GM12878 (cell line): ENCODE measurements around the gene SLC39A2. TPM values are rescaled to one million over a fixed set of nuclear protein-coding genes. Genes with fewer than 3 reads are reported as not detected.

Experiments used
- ATAC-seq: fragments of 200-7000 bp; cut with Tn5 transposase; 3 replicates; pipeline ENCODE4 v1.9.1; 2020; ENCODE audit warnings: mild to moderate bottlenecking, moderate library complexity
- BruUV-seq: library from RNA; stranded (reverse); fragments of 400-500 nt; replicated peaks from 2 replicates; lab custom pipeline; 2021; lab: Mats Ljungman, UMichigan
- CTCF ChIA-PET: fragments of 300-600 bp; sonication (Branson Sonifier 250); formaldehyde crosslinking; extraction: SDS; loops from one replicate; lab custom pipeline; 2021; ENCODE audit warnings: inconsistent platforms; lab: Yijun Ruan, JAX
- POLR2A ChIA-PET: fragments of 350-600 bp; formaldehyde crosslinking; extraction: SDS; loops from one replicate; lab custom pipeline; 2021; ENCODE audit warnings: inconsistent platforms; lab: Charles Lee
- RAD21 ChIA-PET: fragments of 300-600 bp; sonication (Branson Sonifier 250); formaldehyde crosslinking; loops from one replicate; lab custom pipeline; 2023; ENCODE audit warnings: antibody characterized with exemption; ENCODE audit not compliant: unreplicated experiment; lab: Charles Lee
- SMC1A ChIA-PET: fragments of 300-600 bp; sonication (Branson Sonifier 250); formaldehyde crosslinking; loops from one replicate; lab custom pipeline; 2023; ENCODE audit not compliant: unreplicated experiment, uncharacterized antibody; lab: Charles Lee
- DNase-seq: peaks from one replicate; pipeline ENCODE4 v3.0.0-alpha.2; 2011; ENCODE audit warnings: low read depth, low spot score
- FAIRE-seq: peaks from 3 replicates; lab custom pipeline; 2011; peaks lifted over from hg19 to GRCh38; lab: Jason Lieb, UNC
- H2AFZ ChIP-seq: 2 replicates; pipeline ENCODE4 v1.6.0; 2011; ENCODE audit warnings: low read depth, low read length, control low read depth; ENCODE audit not compliant: control insufficient read depth
- H3K27ac ChIP-seq: 2 replicates; pipeline ENCODE4 v1.5.1; 2011; ENCODE audit warnings: control low read depth; ENCODE audit not compliant: control insufficient read depth, insufficient read depth
- H3K27me3 ChIP-seq, 2 experiments: replicated peaks in 1 of 2; 2 replicates each; pipeline versions ENCODE4 v1.6.0 to v1.6.1; 2011; ENCODE audit warnings: low read length in 1 of 2; ENCODE audit not compliant: control insufficient read depth in 2 of 2, insufficient read depth in 2 of 2
- H3K36me3 ChIP-seq, 2 experiments: 2 replicates each; pipeline ENCODE4 v1.5.1; 2011; ENCODE audit warnings: low read length in 1 of 2; ENCODE audit not compliant: control insufficient read depth in 2 of 2, insufficient read depth in 2 of 2
- H3K4me1 ChIP-seq: 2 replicates; pipeline ENCODE4 v1.6.1; 2011; ENCODE audit warnings: mild to moderate bottlenecking, low read length, moderate library complexity, mixed read lengths; ENCODE audit not compliant: control insufficient read depth, insufficient read depth
- H3K4me2 ChIP-seq: 2 replicates; pipeline ENCODE4 v1.6.0; 2011; ENCODE audit warnings: control low read depth; ENCODE audit not compliant: control insufficient read depth, insufficient read depth
- H3K4me3 ChIP-seq: fragments of 200-600 bp; sonication (generic); 2 replicates; pipeline ENCODE4 v1.5.1; 2016
- H3K79me2 ChIP-seq: 2 replicates; pipeline ENCODE4 v1.6.0; 2011; ENCODE audit warnings: low read length; ENCODE audit not compliant: control insufficient read depth, insufficient read depth
- H3K9ac ChIP-seq: 2 replicates; pipeline ENCODE4 v1.8.0; 2011; ENCODE audit warnings: low read length, control low read depth, mixed read lengths; ENCODE audit not compliant: control insufficient read depth, insufficient read depth
- H3K9me3 ChIP-seq: replicated peaks from 3 replicates; pipeline ENCODE4 v1.5.1; 2011; ENCODE audit warnings: mild to moderate bottlenecking, low read length; ENCODE audit not compliant: control insufficient read depth, insufficient read depth
- H4K20me1 ChIP-seq: 2 replicates; pipeline ENCODE4 v1.6.0; 2011; ENCODE audit not compliant: control insufficient read depth, insufficient read depth
- ATF2 ChIP-seq: IDR thresholded peaks from 2 replicates; pipeline ENCODE4 v1.6.1; 2012; ENCODE audit warnings: low read length, inconsistent platforms
- ATF3 ChIP-seq: IDR thresholded peaks from 2 replicates; pipeline ENCODE4 v1.6.1; 2011; ENCODE audit warnings: low read depth, mild to moderate bottlenecking, low read length, moderate library complexity, borderline replicate concordance; ENCODE audit errors: extremely low read depth
- CEBPB ChIP-seq, 2 experiments: fragments of 150-350 bp in 1 of 2; IDR thresholded peaks; 2 replicates each; pipeline ENCODE4 v1.6.1; 2012 to 2014; ENCODE audit warnings: low read depth in 2 of 2, low read length in 2 of 2, borderline replicate concordance in 1 of 2, inconsistent platforms in 1 of 2
- JUND ChIP-seq: IDR thresholded peaks from 2 replicates; pipeline ENCODE4 v1.6.1; 2012; ENCODE audit warnings: low read depth, mild to moderate bottlenecking, low read length, improper control_type of control experiment, moderate library complexity
- SPI1 ChIP-seq: IDR thresholded peaks from 2 replicates; pipeline ENCODE4 v1.6.1; 2011; ENCODE audit warnings: low read depth, mild to moderate bottlenecking, low read length, moderate library complexity, borderline replicate concordance; ENCODE audit not compliant: insufficient read depth
- STAT1 ChIP-seq: fragments of 450-650 bp; conservative IDR thresholded peaks from 2 replicates; pipeline ENCODE4 v1.6.1; 2014; ENCODE audit warnings: antibody characterized with exemption, mild to moderate bottlenecking
- ZNF24 ChIP-seq: fragments of 450-650 bp; IDR thresholded peaks from 2 replicates; pipeline ENCODE4 v1.6.1; 2017; ENCODE audit warnings: antibody characterized with exemption, mild to moderate bottlenecking
- WGBS: methylation state at CpG from one replicate; pipeline ENCODE4 v1.1.6; 2016; ENCODE audit warnings: low lambda C conversion rate; ENCODE audit not compliant: insufficient replicate concordance, insufficient coverage; ENCODE audit errors: missing lambda C conversion rate; 5-methylcytosine and 5-hydroxymethylcytosine counted together
- in situ Hi-C: fragments of 300-500 bp; cut with MboI; formaldehyde crosslinking; loops from 9 replicates; pipeline ENCODE4 v1.14.3; 2018; ENCODE audit warnings: mixed read lengths
- intact Hi-C: fragments of 100-400 bp; cut with micrococcal nuclease; formaldehyde crosslinking; loops from one replicate; pipeline ENCODE4 v1.14.2; 2022; ENCODE audit not compliant: unreplicated experiment
- polyA plus RNA-seq, 11 experiments: library from polyadenylated mRNA; depleted of rRNA in 4 of 11; unstranded in 6 of 11; stranded (reverse) in 5 of 11; fragments of >200 nt; fragmentation: Nextera tagmentation in 4 of 11; fragmentation: Illumina TruSeq in 1 of 11; extraction: Ambion mirVana in 4 of 11; extraction: Trizol in 1 of 11; gene quantifications; 1 replicate in 1 of 11; 2 replicates in 10 of 11; pipeline versions ENCODE4 v1.2.1 to v1.2.3, GENCODE V29; 2011 to 2016; ENCODE audit warnings: inconsistent platforms in 2 of 11, missing spikeins in 2 of 11, low read depth in 1 of 11
- total RNA-seq, 4 experiments: library from RNA; depleted of rRNA in 3 of 4; stranded (reverse); fragments of >200 nt in 3 of 4; fragmentation: Illumina TruSeq in 1 of 4; extraction: Trizol in 1 of 4; gene quantifications; 2 replicates each; pipeline versions ENCODE4 v1.2.1 to v1.2.3, GENCODE V29; 2013 to 2021
- TF ChIP-seq, protein P1 (sequence below): fragments of 450-650 bp; IDR thresholded peaks from 2 replicates; pipeline ENCODE4 v1.6.1; 2018; ENCODE audit warnings: mild to moderate bottlenecking, low read depth, moderate library complexity; ENCODE audit not compliant: partially characterized antibody

SLC39A2 gene
- total and polyA plus RNA-seq, 10 of the 15 experiments (the other 5 are each of a cell fraction or from before 2014, with no cell fraction given): 0.06 to 0.14 (median 0.11) TPM; not detected in 6

- no peak for TF ChIP-seq JUND
These were observed 34.1 kb downstream of the SLC39A2 start (continued) for GRCh38 chr14:21033133-21033698.

GRCh38 chr14:21034707-21035106, 35.6 kb downstream of the SLC39A2 start, which contains the start of gene RNASE13:
Gene RNASE13, minus strand, starts transcription at chr14:21034807. Its CDS starts 519 bp downstream, at chr14:21034288.
- intact Hi-C loops (no loop called here), in situ Hi-C loops (no loop called here)
- H3K9me3 ChIP-seq: no peaks in the 10 kb centered on the region
- H3K79me2 ChIP-seq: no peaks in the 10 kb centered on the region
- H3K9ac ChIP-seq: no peak within 1 kb of the TSS
- peaks cover 0 to 9% of the 10 kb centered on the region in 2 experiments; a peak in 2 of 4 replicates for H3K27me3 ChIP-seq
- H3K27ac ChIP-seq: no peak within 1 kb of the TSS
- H3K4me3 ChIP-seq: no peak within 1 kb of the TSS
- H3K4me2 ChIP-seq: peak within 1 kb of the TSS; percentile 4
- 7% methylated on average over 5 of the region's 5 CpGs for WGBS
- peaks cover 8% of the 10 kb centered on the region for H3K4me1 ChIP-seq
- peak within 1 kb of the TSS; percentile 13 for H2AFZ ChIP-seq
- TF ChIP-seq ATF2 (no peak), SPI1 (no peak), CEBPB (IDR thresholded peaks at IDR 0.05; ENCODE audit: borderline replicate concordance in 1 of 2, low read depth in 2 of 2, low read length in 2 of 2) (no peak), ZNF24 (no peak), ATF3 (no peak), STAT1 (no peak)
- TF ChIP-seq, protein P1, sequence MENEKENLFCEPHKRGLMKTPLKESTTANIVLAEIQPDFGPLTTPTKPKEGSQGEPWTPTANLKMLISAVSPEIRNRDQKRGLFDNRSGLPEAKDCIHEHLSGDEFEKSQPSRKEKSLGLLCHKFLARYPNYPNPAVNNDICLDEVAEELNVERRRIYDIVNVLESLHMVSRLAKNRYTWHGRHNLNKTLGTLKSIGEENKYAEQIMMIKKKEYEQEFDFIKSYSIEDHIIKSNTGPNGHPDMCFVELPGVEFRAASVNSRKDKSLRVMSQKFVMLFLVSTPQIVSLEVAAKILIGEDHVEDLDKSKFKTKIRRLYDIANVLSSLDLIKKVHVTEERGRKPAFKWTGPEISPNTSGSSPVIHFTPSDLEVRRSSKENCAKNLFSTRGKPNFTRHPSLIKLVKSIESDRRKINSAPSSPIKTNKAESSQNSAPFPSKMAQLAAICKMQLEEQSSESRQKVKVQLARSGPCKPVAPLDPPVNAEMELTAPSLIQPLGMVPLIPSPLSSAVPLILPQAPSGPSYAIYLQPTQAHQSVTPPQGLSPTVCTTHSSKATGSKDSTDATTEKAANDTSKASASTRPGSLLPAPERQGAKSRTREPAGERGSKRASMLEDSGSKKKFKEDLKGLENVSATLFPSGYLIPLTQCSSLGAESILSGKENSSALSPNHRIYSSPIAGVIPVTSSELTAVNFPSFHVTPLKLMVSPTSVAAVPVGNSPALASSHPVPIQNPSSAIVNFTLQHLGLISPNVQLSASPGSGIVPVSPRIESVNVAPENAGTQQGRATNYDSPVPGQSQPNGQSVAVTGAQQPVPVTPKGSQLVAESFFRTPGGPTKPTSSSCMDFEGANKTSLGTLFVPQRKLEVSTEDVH: no peak
- TF ChIP-seq, all 136 proteins: peak for 0
- ATAC-seq: no peak
- RAD21 ChIA-PET: no interaction called here
- no peaks in the 10 kb centered on the region for H4K20me1 ChIP-seq
- no TSS peak for BruUV-seq
- H3K36me3 ChIP-seq: no peaks in the 10 kb centered on the region
- SMC1A ChIA-PET: no interaction called here
- CTCF ChIA-PET: interaction anchor here (1.0 to 3.2 kb wide), 5 partner anchors 12 to 71 kb away, joined by 3 to 14 read pairs (median 4); no protein-coding TSS in a partner anchor
- FAIRE-seq: no peak
- POLR2A ChIA-PET: no interaction called here
- DNase-seq: no peak
